HepG2 (cell line): Measurements from ENCODE around the gene SNAP23. TPM values are rescaled to one million over a fixed set of nuclear protein-coding genes. Genes with fewer than 3 reads are reported as not detected.

ENCODE experiments used
- FOXK2 ChIP-seq: fragments of 450-650 bp; IDR thresholded peaks from 2 replicates; pipeline ENCODE4 v1.6.1; 2016
- GATAD1 ChIP-seq: IDR thresholded peaks from 2 replicates; pipeline ENCODE4 v1.6.1; 2016; ENCODE audit warnings: missing genetic modification reagents, missing compliant biosample characterization
- GFI1 ChIP-seq: sonication (generic); formaldehyde crosslinking; IDR thresholded peaks from 2 replicates; pipeline ENCODE4 v1.5.0; 2020; ENCODE audit warnings: missing genetic modification reagents, mild to moderate bottlenecking, borderline replicate concordance
- HINFP ChIP-seq: sonication (generic); formaldehyde crosslinking; IDR thresholded peaks from 2 replicates; pipeline ENCODE4 v1.4.0; 2020; ENCODE audit warnings: low read depth, mild to moderate bottlenecking, missing genetic modification reagents
- HNRNPUL1 ChIP-seq: fragments of 200-400 bp; formaldehyde crosslinking; IDR thresholded peaks from 2 replicates; pipeline ENCODE4 v1.6.1; 2017; ENCODE audit warnings: low read depth, mild to moderate bottlenecking, low read length, moderate library complexity
- MAFF ChIP-seq: IDR thresholded peaks from 2 replicates; pipeline ENCODE4 v1.6.1; 2011; ENCODE audit warnings: low read depth, low read length, improper control_type of control experiment
- MEF2D ChIP-seq: sonication (generic); formaldehyde crosslinking; IDR thresholded peaks from 2 replicates; pipeline ENCODE4 v1.5.1; 2020; ENCODE audit warnings: mild to moderate bottlenecking, missing genetic modification reagents
- PHF20 ChIP-seq: sonication (generic); formaldehyde crosslinking; IDR thresholded peaks from 2 replicates; pipeline ENCODE4 v1.5.0; 2020; ENCODE audit warnings: mild to moderate bottlenecking, missing genetic modification reagents
- YY1 ChIP-seq: IDR thresholded peaks from 2 replicates; pipeline ENCODE4 v1.6.1; 2011; ENCODE audit warnings: low read length, low read depth, moderate library complexity, mild to moderate bottlenecking; ENCODE audit not compliant: insufficient read depth, insufficient replicate concordance
- ZBTB40 ChIP-seq, 2 experiments: fragments of 450-650 bp in 1 of 2; sonication (generic) in 1 of 2; formaldehyde crosslinking in 1 of 2; IDR thresholded peaks; 2 replicates each; pipeline versions ENCODE4 v1.6.1 to v1.8.0; 2016 to 2022; ENCODE audit warnings: antibody characterized with exemption in 1 of 2, mild to moderate bottlenecking in 1 of 2, missing genetic modification reagents in 1 of 2
- ZNF12 ChIP-seq: sonication (generic); formaldehyde crosslinking; IDR thresholded peaks from 2 replicates; pipeline ENCODE4 v1.5.0; 2020; ENCODE audit warnings: missing genetic modification reagents
- ZNF20 ChIP-seq: sonication (generic); formaldehyde crosslinking; IDR thresholded peaks from 2 replicates; pipeline ENCODE4 v1.4.0; 2020; ENCODE audit warnings: mild to moderate bottlenecking, moderate library complexity, missing genetic modification reagents
- ZNF512 ChIP-seq: sonication (generic); formaldehyde crosslinking; IDR thresholded peaks from 2 replicates; pipeline ENCODE4 v1.4.0; 2020; ENCODE audit warnings: mild to moderate bottlenecking, missing genetic modification reagents
- polyA plus RNA-seq, 8 experiments: library from polyadenylated mRNA; depleted of rRNA in 3 of 8; stranded (reverse) in 7 of 8; unstranded in 1 of 8; fragments of >200 nt; fragmentation: Illumina TruSeq in 4 of 8; extraction: Trizol in 4 of 8; gene quantifications; 2 replicates each; pipeline versions ENCODE4 v1.2.1 to v1.2.3, GENCODE V29; 2011 to 2016; ENCODE audit warnings: low read depth in 4 of 8, missing spikeins in 1 of 8, mixed read lengths in 1 of 8; ENCODE audit not compliant: insufficient read depth in 1 of 8
- total RNA-seq, 5 experiments: library from RNA; depleted of rRNA; stranded (reverse); fragments of >200 nt; fragmentation: Illumina TruSeq; extraction: Trizol; gene quantifications; 2 replicates each; pipeline ENCODE4 v1.2.3, GENCODE V29; 2016; ENCODE audit warnings: low read depth in 1 of 5

SNAP23 gene
- total and polyA plus RNA-seq, 2 of the 13 experiments (the other 11 are each of a cell fraction or from before 2014, with no cell fraction given) = 37.0 to 101 TPM

- TF ChIP-seq ZNF512 (CRISPR knock-in tag) (no peak), HINFP (CRISPR knock-in tag) (peak; percentile 92), ZBTB40 (IDR thresholded peaks at IDR 0.05) (no peak), ZBTB40 (CRISPR knock-in tag; IDR thresholded peaks at IDR 0.05) (no peak; the same call in 1 of the 2 replicates), YY1 (peak; percentile 41), PHF20 (CRISPR knock-in tag) (no peak; the same call in 1 of the 2 replicates), GATAD1 (CRISPR knock-in tag) (peak; percentile 67), ZNF20 (CRISPR knock-in tag) (0 out of 2 replicates have a peak, but pooled peaks have one; percentile 1), GFI1 (0 out of 2 replicates have a peak, but pooled peaks have one; percentile 64), ZNF12 (CRISPR knock-in tag) (0 out of 2 replicates have a peak, but pooled peaks have one; percentile 53), HNRNPUL1 (0 out of 2 replicates have a peak, but pooled peaks have one; percentile 53), MAFF (no peak), FOXK2 (0 out of 2 replicates have a peak, but pooled peaks have one; percentile 36), MEF2D (CRISPR knock-in tag) (peak; percentile 48; the same call in 1 of the 2 replicates)
Observed at GRCh38 chr15:42575188-42576039, 80.0 kb downstream of the SNAP23 start, which contains the start of gene STARD9 (continued).
